NCI-H345 (cell line): ENCODE measurements around the gene DNAJC1.
"Not testable (repeated sequence)": the region's sequence is repeated elsewhere in the genome, so short reads cannot be mapped to it uniquely, and the experiment has no call there.

ENCODE experiments used
- DNase-seq: peaks from one replicate; lab custom pipeline; 2025; lab: John Stamatoyannopoulos, UW

The DNAJC1 gene

GRCh38 chr10:21825345-21825744, 178.2 kb downstream of the DNAJC1 start:
- no peak for DNase-seq

- no peak for DNase-seq
Measured at GRCh38 chr10:21824409-21824808, 179.1 kb downstream of the DNAJC1 start.

- DNase-seq = no peak
Measured at GRCh38 chr10:21823617-21824016, 179.9 kb downstream of the DNAJC1 start.

- not testable (repeated sequence) for DNase-seq
Measured at GRCh38 chr10:21822273-21822672, 181.3 kb downstream of the DNAJC1 start.

- no peak for DNase-seq
Measured at GRCh38 chr10:21820952-21821351, 182.6 kb downstream of the DNAJC1 start.

- DNase-seq = not testable (repeated sequence)
Measured at GRCh38 chr10:21818416-21818815, 185.1 kb downstream of the DNAJC1 start.

GRCh38 chr10:21814866-21815265, 188.7 kb downstream of the DNAJC1 start:
- DNase-seq = no peak

- no peak for DNase-seq
Measured at GRCh38 chr10:21813946-21814345, 189.6 kb downstream of the DNAJC1 start.

- DNase-seq = no peak
Measured at GRCh38 chr10:21811245-21811585, 192.3 kb downstream of the DNAJC1 start.

GRCh38 chr10:21810582-21811244, 192.8 kb downstream of the DNAJC1 start:
- no peak for DNase-seq

- no peak for DNase-seq
Measured at GRCh38 chr10:21808550-21808949, 195.0 kb downstream of the DNAJC1 start.

- no peak for DNase-seq
Measured at GRCh38 chr10:21807180-21807579, 196.3 kb downstream of the DNAJC1 start.

GRCh38 chr10:21803374-21803773, 200.2 kb downstream of the DNAJC1 start:
- DNase-seq = no peak

GRCh38 chr10:21801609-21802008, 201.9 kb downstream of the DNAJC1 start:
- DNase-seq = no peak

GRCh38 chr10:21797984-21798765, 205.4 kb downstream of the DNAJC1 start:
- no peak for DNase-seq

GRCh38 chr10:21797533-21797932, 206.0 kb downstream of the DNAJC1 start:
- no peak for DNase-seq

GRCh38 chr10:21791276-21791675, 212.3 kb downstream of the DNAJC1 start:
- no peak for DNase-seq

- no peak for DNase-seq
Measured at GRCh38 chr10:21776883-21777282, 226.6 kb downstream of the DNAJC1 start.

- no peak for DNase-seq
Measured at GRCh38 chr10:21771219-21771618, 232.3 kb downstream of the DNAJC1 start.

- no peak for DNase-seq
Measured at GRCh38 chr10:21769041-21769440, 234.5 kb downstream of the DNAJC1 start.

GRCh38 chr10:21764466-21765189, 238.9 kb downstream of the DNAJC1 start:
- no peak for DNase-seq

- no peak for DNase-seq
Measured at GRCh38 chr10:21760332-21760731, 243.2 kb downstream of the DNAJC1 start.

- no peak for DNase-seq
Measured at GRCh38 chr10:21759232-21759631, 244.3 kb downstream of the DNAJC1 start.
